ENCODE data around the gene SZT2.
"Not testable (repeated sequence)": the region's sequence is repeated elsewhere in the genome, so short reads cannot be mapped to it uniquely, and the experiment has no call there.

- not testable (repeated sequence) for TF ChIP-seq CTCF (IDR thresholded peaks at IDR 0.05 in 2 of 3, conservative IDR thresholded peaks at IDR 0.05 in 1 of 3; ENCODE audit: control insufficient read depth in 2 of 3, extremely low read depth in 1 of 3, insufficient read depth in 1 of 3, low read depth in 3 of 3, low read length in 3 of 3); NBN (IDR thresholded peaks at IDR 0.05); ZBTB4 (CRISPR knock-in tag; IDR thresholded peaks at IDR 0.05); TAF1 (IDR thresholded peaks at IDR 0.05; ENCODE audit: borderline replicate concordance, low read depth, low read length); CREM (IDR thresholded peaks at IDR 0.05; ENCODE audit: low read depth); POLR2A (IDR thresholded peaks at IDR 0.05; ENCODE audit: low read depth, low read length); PAX5 (IDR thresholded peaks at IDR 0.05; ENCODE audit: borderline replicate concordance, low read depth, low read length); CREB1 (IDR thresholded peaks at IDR 0.05; ENCODE audit: low read depth); USF2 (IDR thresholded peaks at IDR 0.05; ENCODE audit: borderline replicate concordance, low read depth, low read length)
Observed at GRCh38 chr1:43400441-43400840, 10.7 kb downstream of the SZT2 start.

All from GM12878 (cell line).